Measurements from ENCODE around the gene LRRTM1. TPM values are rescaled to one million over a fixed set of nuclear protein-coding genes. Genes with fewer than 3 reads are reported as not detected.

The LRRTM1 gene
- total and polyA plus RNA-seq, 4 donors = 0.09 TPM; not detected in 3

- Histone ChIP-seq H3K9me3 (ENCODE audit: control insufficient read depth in 4 of 4, low read length in 3 of 4) (no peaks in the 10 kb centered on the region), H3K27me3 (ENCODE audit: control insufficient read depth in 4 of 4, insufficient read depth in 4 of 4, low read length in 3 of 4) (peaks cover 0 to 6% (median 0%) of the 10 kb centered on the region in 4 donors), H3K9ac (ENCODE audit: low read depth in 1 of 2, low read length in 2 of 2) (no peak overlapping the region), H3K4me1 (ENCODE audit: control insufficient read depth in 4 of 4, insufficient read depth in 4 of 4, low read length in 3 of 4) (no peaks in the 10 kb centered on the region), H3K27ac (ENCODE audit: low read depth in 1 of 2, low read length in 2 of 2) (no peak overlapping the region), H3K4me3 (ENCODE audit: low read depth in 1 of 3, low read length in 3 of 3) (no peak overlapping the region), H3K36me3 (ENCODE audit: control insufficient read depth in 4 of 4, insufficient read depth in 3 of 4, low read depth in 1 of 4, low read length in 3 of 4) (no peaks in the 10 kb centered on the region)
- TF ChIP-seq YY1 (IDR thresholded peaks at IDR 0.05) (no peak), ATF3 (IDR thresholded peaks at IDR 0.05) (no peak), JUND (IDR thresholded peaks at IDR 0.05) (no peak), HNF4G (IDR thresholded peaks at IDR 0.05) (no peak), RXRA (IDR thresholded peaks at IDR 0.05) (no peak), RAD21 (IDR thresholded peaks at IDR 0.05) (no peak), SP1 (IDR thresholded peaks at IDR 0.05) (no peak), TAF1 (conservative IDR thresholded peaks at IDR 0.05) (no peak), FOXA1 (IDR thresholded peaks at IDR 0.05) (no peak), NR2F2 (IDR thresholded peaks at IDR 0.05) (no peak), GABPA (IDR thresholded peaks at IDR 0.05 in 1 of 2, conservative IDR thresholded peaks at IDR 0.05 in 1 of 2) (no peak), FOXA2 (IDR thresholded peaks at IDR 0.05) (no peak), HNF4A (conservative IDR thresholded peaks at IDR 0.05) (no peak), EGR1 (IDR thresholded peaks at IDR 0.05; ENCODE audit: low read depth in 2 of 2) (no peak)
- TF ChIP-seq, protein P1, sequence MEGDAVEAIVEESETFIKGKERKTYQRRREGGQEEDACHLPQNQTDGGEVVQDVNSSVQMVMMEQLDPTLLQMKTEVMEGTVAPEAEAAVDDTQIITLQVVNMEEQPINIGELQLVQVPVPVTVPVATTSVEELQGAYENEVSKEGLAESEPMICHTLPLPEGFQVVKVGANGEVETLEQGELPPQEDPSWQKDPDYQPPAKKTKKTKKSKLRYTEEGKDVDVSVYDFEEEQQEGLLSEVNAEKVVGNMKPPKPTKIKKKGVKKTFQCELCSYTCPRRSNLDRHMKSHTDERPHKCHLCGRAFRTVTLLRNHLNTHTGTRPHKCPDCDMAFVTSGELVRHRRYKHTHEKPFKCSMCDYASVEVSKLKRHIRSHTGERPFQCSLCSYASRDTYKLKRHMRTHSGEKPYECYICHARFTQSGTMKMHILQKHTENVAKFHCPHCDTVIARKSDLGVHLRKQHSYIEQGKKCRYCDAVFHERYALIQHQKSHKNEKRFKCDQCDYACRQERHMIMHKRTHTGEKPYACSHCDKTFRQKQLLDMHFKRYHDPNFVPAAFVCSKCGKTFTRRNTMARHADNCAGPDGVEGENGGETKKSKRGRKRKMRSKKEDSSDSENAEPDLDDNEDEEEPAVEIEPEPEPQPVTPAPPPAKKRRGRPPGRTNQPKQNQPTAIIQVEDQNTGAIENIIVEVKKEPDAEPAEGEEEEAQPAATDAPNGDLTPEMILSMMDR (IDR thresholded peaks at IDR 0.05; ENCODE audit: low read depth, low read length, missing input control) = no peak
- WGBS = 73% methylated on average over 5 of the region's 5 CpGs
- DNase-seq (ENCODE audit: low spot score) = no peak
These were observed 45.8 kb downstream of the LRRTM1 start for GRCh38 chr2:80258793-80259192.

DNA sequence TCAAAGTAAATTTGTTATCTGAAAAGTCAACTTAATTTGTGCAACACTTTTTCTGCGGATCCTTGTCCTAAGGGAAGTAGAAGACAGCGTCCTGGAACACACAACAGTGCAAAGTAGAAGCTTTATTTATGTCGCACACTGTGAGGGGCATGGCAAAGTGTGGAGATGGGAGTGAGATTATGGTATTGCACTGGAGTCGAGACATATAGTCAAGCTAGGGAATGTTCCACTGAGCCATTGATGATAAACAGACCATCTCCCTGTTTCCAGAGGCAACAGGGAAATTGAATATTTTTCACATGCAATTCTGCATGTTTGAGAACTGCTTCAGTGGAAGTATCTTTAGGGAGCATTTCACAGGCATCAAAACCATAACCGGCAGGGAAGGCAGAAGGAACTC lies 46.2 kb downstream of the LRRTM1 start:
- Histone ChIP-seq H3K4me1 (ENCODE audit: control insufficient read depth in 4 of 4, insufficient read depth in 4 of 4, low read length in 3 of 4) (no peaks in the 10 kb centered on the region), H3K27me3 (ENCODE audit: control insufficient read depth in 4 of 4, insufficient read depth in 4 of 4, low read length in 3 of 4) (peaks cover 0 to 6% (median 0%) of the 10 kb centered on the region in 4 donors), H3K27ac (ENCODE audit: low read depth in 1 of 2, low read length in 2 of 2) (no peak overlapping the region), H3K36me3 (ENCODE audit: control insufficient read depth in 4 of 4, insufficient read depth in 3 of 4, low read depth in 1 of 4, low read length in 3 of 4) (no peaks in the 10 kb centered on the region), H3K9ac (ENCODE audit: low read depth in 1 of 2, low read length in 2 of 2) (no peak overlapping the region), H3K9me3 (ENCODE audit: control insufficient read depth in 4 of 4, low read length in 3 of 4) (no peaks in the 10 kb centered on the region), H3K4me3 (ENCODE audit: low read depth in 1 of 3, low read length in 3 of 3) (no peak overlapping the region)
- WGBS = 72% methylated on average over 5 of the region's 5 CpGs
- DNase-seq (ENCODE audit: low spot score) = no peak
- TF ChIP-seq NR2F2 (IDR thresholded peaks at IDR 0.05) = no peak
- TF ChIP-seq GABPA (IDR thresholded peaks at IDR 0.05 in 1 of 2, conservative IDR thresholded peaks at IDR 0.05 in 1 of 2) = no peak
- TF ChIP-seq, protein P2, sequence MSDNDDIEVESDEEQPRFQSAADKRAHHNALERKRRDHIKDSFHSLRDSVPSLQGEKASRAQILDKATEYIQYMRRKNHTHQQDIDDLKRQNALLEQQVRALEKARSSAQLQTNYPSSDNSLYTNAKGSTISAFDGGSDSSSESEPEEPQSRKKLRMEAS (IDR thresholded peaks at IDR 0.05) = no peak
- TF ChIP-seq REST (IDR thresholded peaks at IDR 0.05) = no peak
- no peak for TF ChIP-seq TAF1 (conservative IDR thresholded peaks at IDR 0.05)
- no peak for TF ChIP-seq HNF4G (IDR thresholded peaks at IDR 0.05)
- TF ChIP-seq HNF4A (conservative IDR thresholded peaks at IDR 0.05) = no peak
- TF ChIP-seq ATF3 (IDR thresholded peaks at IDR 0.05) = no peak
